SH-SY5Y (cell line): ENCODE measurements around the gene TRH.

Experiments
- GATA2 ChIP-seq: IDR thresholded peaks from 2 replicates; pipeline ENCODE4 v1.6.1; 2011; ENCODE audit warnings: mild to moderate bottlenecking, low read depth, low read length
- GATA3 ChIP-seq: IDR thresholded peaks from 2 replicates; pipeline ENCODE4 v1.6.1; 2011; ENCODE audit warnings: low read depth, mild to moderate bottlenecking, low read length, moderate library complexity

Gene TRH

DNA sequence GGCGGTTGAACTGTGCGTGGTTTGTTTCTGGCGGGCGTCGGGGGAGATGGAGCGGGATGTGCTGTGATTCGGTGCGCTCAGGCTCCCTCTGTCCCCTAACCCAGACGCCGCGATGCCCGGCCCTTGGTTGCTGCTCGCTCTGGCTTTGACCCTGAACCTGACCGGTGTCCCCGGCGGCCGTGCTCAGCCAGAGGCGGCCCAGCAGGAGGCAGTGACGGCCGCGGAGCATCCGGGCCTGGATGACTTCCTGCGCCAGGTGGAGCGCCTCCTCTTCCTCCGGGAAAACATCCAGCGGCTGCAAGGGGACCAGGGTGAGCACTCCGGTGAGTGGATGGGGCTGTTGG is 1.2 kb downstream of the TRH start:
- TF ChIP-seq GATA2 (no peak), GATA3 (no peak)

GRCh38 chr3:129976286-129976685 is 1.8 kb downstream of the TRH start:
- TF ChIP-seq GATA3: no peak
- no peak for TF ChIP-seq GATA2

DNA sequence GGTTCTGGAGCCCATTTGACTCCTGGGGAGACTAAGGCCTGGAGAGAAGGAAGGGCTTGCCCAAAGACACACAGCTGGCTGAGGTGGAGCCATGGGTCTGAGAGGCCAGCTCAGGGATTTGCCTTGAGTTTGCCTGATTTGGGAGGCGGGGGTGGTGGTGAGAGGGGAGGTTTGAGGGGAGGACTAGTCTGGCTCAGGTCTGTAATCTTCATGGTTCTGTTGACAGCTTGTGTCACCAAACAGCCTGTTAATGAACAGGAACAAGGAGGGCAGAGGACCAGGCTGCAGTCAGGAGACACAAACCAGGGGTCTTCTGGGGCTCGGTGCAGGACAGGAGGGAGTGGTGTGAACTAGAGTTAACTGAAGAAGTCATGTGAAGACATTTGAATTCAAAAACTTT is 3.6 kb downstream of the TRH start:
- TF ChIP-seq GATA2 (no peak), GATA3 (no peak)

GRCh38 chr3:129979905-129980304 is 5.4 kb downstream of the TRH start:
- TF ChIP-seq GATA2: no peak
- no peak for TF ChIP-seq GATA3

- TF ChIP-seq GATA2 (no peak), GATA3 (no peak)
These were observed 9.0 kb downstream of the TRH start for GRCh38 chr3:129983561-129983960.

DNA sequence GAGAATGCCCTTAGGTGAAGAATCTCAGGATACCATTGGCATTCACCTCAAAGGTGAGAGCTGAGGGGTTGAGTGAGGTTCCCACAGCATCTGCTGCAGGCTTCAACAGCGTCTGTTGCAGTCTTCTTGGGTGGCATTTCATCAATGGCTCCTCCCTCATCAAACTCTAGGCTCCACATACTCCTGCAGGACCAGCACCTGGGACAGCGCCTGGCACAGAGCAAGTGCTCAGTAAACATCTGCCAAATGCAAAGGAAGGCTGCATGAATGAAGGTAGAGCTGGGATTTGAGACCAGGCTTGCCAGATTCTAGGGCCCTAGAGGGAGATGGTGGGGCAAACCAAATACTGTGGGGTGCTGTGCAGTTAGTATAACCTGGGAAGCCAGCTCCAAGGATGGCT is 9.6 kb downstream of the TRH start:
- no peak for TF ChIP-seq GATA3
- no peak for TF ChIP-seq GATA2

GRCh38 chr3:129985113-129985512 is 10.6 kb downstream of the TRH start:
- no peak for TF ChIP-seq GATA3
- TF ChIP-seq GATA2: peak; percentile 20; the same call in 1 of the 2 replicates

DNA sequence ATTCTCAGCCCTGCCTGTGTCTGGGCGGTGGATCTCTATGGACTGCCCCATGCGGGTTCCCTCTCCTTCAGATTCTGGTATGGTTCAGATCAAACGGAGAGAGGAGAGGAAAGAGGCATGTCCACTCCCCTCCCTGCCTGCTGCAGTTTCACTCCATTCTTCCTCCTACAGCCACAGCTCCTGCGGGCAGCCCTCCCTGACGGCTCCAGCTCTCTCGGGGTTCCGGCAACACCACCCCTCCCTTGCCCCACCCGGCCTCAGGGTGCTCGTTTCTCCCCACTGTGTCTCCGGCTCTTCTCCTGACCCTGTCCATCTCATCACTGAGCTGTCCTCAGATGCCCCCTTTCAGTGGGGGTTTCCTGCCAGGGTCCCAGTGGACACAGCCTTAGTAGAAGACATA is 13.9 kb downstream of the TRH start:
- TF ChIP-seq GATA3 (no peak), GATA2 (no peak)

DNA sequence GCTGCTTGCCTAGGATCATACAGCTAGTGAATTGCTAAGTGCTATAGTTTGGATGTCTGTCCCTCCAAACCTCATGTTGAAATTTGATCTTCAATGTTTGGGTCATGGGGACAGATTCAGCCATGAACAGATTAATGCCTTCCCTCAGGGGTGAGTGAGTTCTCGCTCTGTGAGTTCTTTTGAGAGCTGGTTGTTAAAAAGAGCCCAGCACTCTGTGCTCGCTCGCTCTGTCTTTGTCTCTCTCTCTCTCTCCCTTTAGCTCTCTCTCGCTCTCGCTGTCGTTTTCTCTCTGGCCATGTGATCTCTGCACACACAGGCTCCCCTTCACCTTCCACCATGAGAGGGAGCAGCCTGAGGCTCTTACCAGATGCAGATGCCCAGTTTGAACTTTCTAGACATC is 14.9 kb downstream of the TRH start:
- TF ChIP-seq GATA2 (no peak), GATA3 (no peak)

- TF ChIP-seq GATA3: no peak
- TF ChIP-seq GATA2: no peak
These were observed 18.3 kb downstream of the TRH start for GRCh38 chr3:129992781-129993180.

- TF ChIP-seq GATA2 (no peak), GATA3 (no peak)
These were observed 20.5 kb downstream of the TRH start for GRCh38 chr3:129994883-129995559.

DNA sequence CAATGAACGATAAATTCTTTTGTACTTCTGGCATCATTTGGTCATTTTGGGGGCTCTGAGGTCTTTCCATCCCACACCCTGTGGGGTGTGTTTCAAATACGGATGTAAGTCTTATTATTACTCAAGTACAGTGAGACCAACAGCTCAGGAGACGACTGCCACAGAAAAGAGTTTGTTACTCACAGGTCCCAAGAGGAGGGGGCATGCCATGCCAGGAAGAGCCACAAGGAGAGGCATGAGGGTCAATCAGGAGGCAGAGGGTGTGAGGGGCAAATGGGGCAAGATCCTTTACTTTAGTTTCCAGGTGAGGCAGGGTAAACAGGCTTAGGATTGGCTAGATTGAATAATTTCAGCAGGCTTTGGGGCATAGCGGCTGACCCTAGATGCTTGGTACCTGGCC is 21.6 kb downstream of the TRH start:
- TF ChIP-seq GATA2: no peak
- no peak for TF ChIP-seq GATA3

- TF ChIP-seq GATA2 (no peak), GATA3 (no peak)
These were observed 36.0 kb downstream of the TRH start for GRCh38 chr3:130010556-130010955.

DNA sequence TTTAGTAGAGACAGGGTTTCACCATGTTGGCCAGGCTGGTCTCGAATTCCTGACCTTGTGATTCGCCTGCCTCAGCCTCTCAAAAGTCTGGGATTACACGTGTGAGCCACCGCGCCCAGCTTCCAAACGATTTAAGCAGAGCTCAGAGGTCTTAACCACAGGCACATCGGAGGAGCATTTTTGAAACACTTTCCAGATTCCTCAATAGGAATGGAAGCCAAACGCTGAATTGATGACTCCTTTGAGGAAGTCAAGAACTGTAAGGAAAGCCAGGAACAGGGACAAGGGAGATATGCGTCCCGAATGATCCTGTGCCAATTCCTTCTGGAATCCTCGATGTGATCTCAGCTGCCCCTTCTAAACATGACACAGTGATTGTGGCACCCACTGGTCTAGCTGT is 40.0 kb downstream of the TRH start:
- TF ChIP-seq GATA2: no peak
- TF ChIP-seq GATA3: no peak
